Heart right ventricle (tissue), 16 donors: ENCODE measurements around the gene NKAIN1. TPM values are rescaled to one million over a fixed set of nuclear protein-coding genes. Genes with fewer than 3 reads are reported as not detected.
A peak's percentile ranks its signal among the peaks of the same experiment; 100 is the strongest.

Experiments used
- ATAC-seq, 8 donors: fragments of 200-7000 bp; cut with Tn5 transposase; one replicate each; pipeline ENCODE4 v1.9.1; 2020; ENCODE audit warnings: mild to moderate bottlenecking in 8 of 8, moderate library complexity in 8 of 8, moderate number of reproducible peaks in 1 of 8
- DNase-seq, 2 donors: peaks; one replicate each; pipeline ENCODE4 v3.0.0-alpha.2; 2020
- H3K27ac ChIP-seq, 10 donors: fragments of 200-600 bp; sonication (generic) in 2 of 10; one replicate each; pipeline versions ENCODE4 v1.5.0 to v1.8.0; 2020 to 2022; ENCODE audit warnings: mild to moderate bottlenecking in 3 of 10
- H3K27me3 ChIP-seq, 7 donors: fragments of 200-600 bp; one replicate each; pipeline ENCODE4 v1.8.0; 2021 to 2022; ENCODE audit warnings: mild to moderate bottlenecking in 2 of 7
- H3K36me3 ChIP-seq, 9 donors: fragments of 200-600 bp; sonication (generic) in 1 of 9; one replicate each; pipeline versions ENCODE4 v1.5.0 to v1.8.0; 2020 to 2022; ENCODE audit warnings: mild to moderate bottlenecking in 2 of 9
- H3K4me1 ChIP-seq, 9 donors: fragments of 200-600 bp; sonication (generic) in 1 of 9; one replicate each; pipeline versions ENCODE4 v1.5.0 to v1.8.0; 2020 to 2022; ENCODE audit warnings: mild to moderate bottlenecking in 4 of 9
- H3K4me3 ChIP-seq, 10 donors: fragments of 200-600 bp; sonication (generic) in 2 of 10; one replicate each; pipeline versions ENCODE4 v1.5.0 to v1.8.0; 2020 to 2022; ENCODE audit warnings: mild to moderate bottlenecking in 7 of 10, moderate library complexity in 2 of 10
- H3K9me3 ChIP-seq, 11 donors: fragments of 200-600 bp in 10 of 11; sonication (generic) in 2 of 11; one replicate each; pipeline versions ENCODE4 v1.5.0 to v1.8.0; 2013 to 2022; ENCODE audit warnings: mild to moderate bottlenecking in 2 of 11, control low read depth in 1 of 11, moderate library complexity in 1 of 11
- CTCF ChIP-seq, 9 donors: fragments of 200-600 bp; sonication (generic) in 2 of 9; IDR thresholded peaks; one replicate each; pipeline versions ENCODE4 v1.5.0 to v1.8.0; 2021 to 2022; ENCODE audit warnings: antibody characterized with exemption in 9 of 9, mild to moderate bottlenecking in 5 of 9, moderate library complexity in 1 of 9
- WGBS, 2 donors: extraction: QIAGEN DNeasy Blood & Tissue Kit; methylation state at CpG; one replicate each; pipeline ENCODE4 v1.1.7; 2013; ENCODE audit warnings: inconsistent platforms in 1 of 2; 5-methylcytosine and 5-hydroxymethylcytosine counted together
- intact Hi-C, 10 donors: fragments of 100-400 bp; cut with DNase I; formaldehyde crosslinking; loops; one replicate each; pipeline versions ENCODE4 v1.11.1 to v1.14.2; 2022
- polyA plus RNA-seq, 2 donors: library from polyadenylated mRNA; stranded (reverse); fragments of 200-250 nt; gene quantifications; one replicate each; pipeline ENCODE4 v1.2.3, GENCODE V29; 2013
- total RNA-seq, 10 donors: library from RNA; stranded (reverse); fragmentation: NEBNext Ultra II Directional in 3 of 10; extraction: Animal tissue kit (Norgen Biotek cat#: 25700) in 3 of 10; gene quantifications; one replicate each; pipeline versions ENCODE4 v1.2.1 to v1.2.4, GENCODE V29; 2021 to 2023
- donor health status: Arrhythmogenic right ventricular cardiomyopathy.
- donor health status: ischemic (EF 13 %, LVEDD 7.1; RV severe dilation, severe dysfunction).
- donor health status: healthy with polysubstance abuse.
- donor health status: DM: no; HTN: yes; CAD: no.
- donor health status: DM: no; HTN: no; CAD: no.
- donor health status: ischemic (EF 25% LVEDD 6.9; RV normal size, moderate dysfunction).
- donor health status: ischemic (EF 25% LVEDD 5.7; RV mildly dilated, moderate dysfunction).
- donor health status: healthy.
- donor health status: DM: yes; HTN: yes; CAD: no.
- donor health status: Ischemic cardiomyopathy.
- donor health status: ischemic (EF 35%, LVEDD 5.7; RV mildly dilated, moderate dysfunction).
- donor health status: nonischemic (EF 11% LVEDD 7.7; RV severe dilation, severe dysfunction).
- donor health status: DM: yes; HTN: yes; CAD: no.
- donor health status: PGD.
- donor health status: ischemic (EF 29% LVEDD 5.4; RV normal size, mild dysfunction).
- donor health status: nonischemic (EF 23%, LVEDD 6.1; RV moderate dilation, normal function).

NKAIN1 gene
- total and polyA plus RNA-seq, 12 donors: 0.07 to 0.45 (median 0.21) TPM; not detected in 8

DNA sequence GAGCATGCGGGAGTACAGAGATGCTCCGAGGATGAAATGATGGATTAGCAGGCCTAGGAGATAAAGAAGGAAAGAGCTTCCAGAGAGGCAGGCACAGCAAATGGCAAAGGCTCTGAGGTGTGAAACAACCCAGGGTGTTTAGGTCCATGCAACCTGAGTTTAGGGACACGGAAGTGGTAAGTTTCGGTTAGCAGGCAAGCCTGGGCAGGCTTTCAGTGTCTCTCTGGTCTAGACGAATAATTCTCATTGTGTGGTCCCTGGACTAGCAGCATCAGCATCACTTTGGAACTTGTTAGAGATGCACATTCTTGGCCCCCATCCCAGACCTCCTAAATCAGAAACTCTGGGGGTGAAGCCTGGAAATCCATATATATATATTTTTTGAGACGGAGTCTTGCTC lies 18.6 kb downstream of the NKAIN1 start:
- WGBS, 2 donors: 79 to 80% methylated on average over 6 of the region's 6 CpGs
- intact Hi-C loops: no loop called here
- H3K9me3 ChIP-seq: no peaks in the 10 kb centered on the region
- peaks cover 0 to 21% (median 8%) of the 10 kb centered on the region in 7 donors for H3K27me3 ChIP-seq
- ATAC-seq (no peak), DNase-seq (no peak)
- H3K4me3 ChIP-seq: no peak overlapping the region
- no peak overlapping the region for H3K27ac ChIP-seq
- H3K36me3 ChIP-seq: no peaks in the 10 kb centered on the region
- H3K4me1 ChIP-seq: peaks cover 0 to 5% (median 4%) of the 10 kb centered on the region in 9 donors
- no peak for TF ChIP-seq CTCF (IDR thresholded peaks at IDR 0.05)

DNA sequence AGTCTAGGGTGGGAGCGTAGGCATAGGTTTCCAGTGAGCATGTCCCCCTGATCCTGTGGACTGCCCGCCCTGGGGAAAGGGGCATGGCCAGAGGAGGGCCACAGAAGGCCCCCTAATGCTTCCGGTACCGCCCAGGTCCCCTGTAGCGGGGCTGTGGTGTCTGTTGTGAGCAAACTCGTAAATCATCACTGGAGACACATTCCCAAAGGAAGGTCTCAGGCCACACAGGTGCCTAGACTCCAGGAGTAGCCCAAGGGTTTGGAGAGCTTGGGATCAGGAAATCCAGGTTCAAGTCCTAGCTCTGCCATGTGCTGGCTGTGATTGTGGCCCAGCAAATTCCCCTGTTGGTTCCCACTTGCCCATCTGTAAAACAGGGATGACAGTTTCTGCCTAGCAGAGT lies 20.2 kb downstream of the NKAIN1 start:
- WGBS, 2 donors: 90 to 94% methylated on average over 6 of the region's 6 CpGs
- H3K27ac ChIP-seq: no peak overlapping the region
- ATAC-seq (no peak), DNase-seq (no peak)
- intact Hi-C loops: no loop called here
- H3K36me3 ChIP-seq: no peaks in the 10 kb centered on the region
- no peak for TF ChIP-seq CTCF (IDR thresholded peaks at IDR 0.05)
- peaks cover 0 to 17% (median 8%) of the 10 kb centered on the region in 7 donors for H3K27me3 ChIP-seq
- H3K9me3 ChIP-seq: no peaks in the 10 kb centered on the region
- no peak overlapping the region for H3K4me3 ChIP-seq
- peaks cover 0 to 12% (median 10%) of the 10 kb centered on the region in 9 donors for H3K4me1 ChIP-seq

DNA sequence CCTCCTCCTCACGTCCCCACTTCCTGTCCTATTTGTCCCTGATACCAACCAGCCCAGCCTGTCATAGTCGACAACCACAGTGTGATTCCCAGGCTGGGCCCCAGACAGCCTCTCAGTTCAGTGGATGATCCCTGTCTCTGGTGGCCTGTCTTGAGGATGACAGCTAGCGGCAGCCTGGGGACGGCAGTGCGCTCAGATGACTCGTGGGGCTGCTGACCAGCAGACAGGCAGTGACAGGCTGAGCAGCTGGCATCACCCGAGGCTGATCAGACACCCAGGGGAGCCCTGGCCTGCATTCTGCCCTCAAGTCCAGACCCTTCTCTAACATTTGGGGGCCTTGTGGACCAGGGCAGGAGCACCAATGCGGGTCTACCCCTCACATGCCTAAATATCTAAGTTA lies 21.0 kb downstream of the NKAIN1 start:
- DNase-seq (no peak), ATAC-seq (no peak)
- Histone ChIP-seq H3K4me3 (no peak overlapping the region), H3K9me3 (no peaks in the 10 kb centered on the region), H3K27ac (no peak overlapping the region), H3K36me3 (no peaks in the 10 kb centered on the region), H3K4me1 (peaks cover 0 to 12% (median 10%) of the 10 kb centered on the region in 9 donors), H3K27me3 (peaks cover 0 to 22% (median 5%) of the 10 kb centered on the region in 7 donors)
- intact Hi-C loops: no loop called here
- TF ChIP-seq CTCF (IDR thresholded peaks at IDR 0.05): no peak
- WGBS, 2 donors: 69 to 74% methylated on average over 8 of the region's 8 CpGs

GRCh38 chr1:31216016-31216415 lies 23.7 kb downstream of the NKAIN1 start:
- no peak overlapping the region for H3K4me3 ChIP-seq
- H3K4me1 ChIP-seq: peaks cover 0 to 12% (median 10%) of the 10 kb centered on the region in 9 donors
- H3K36me3 ChIP-seq: no peaks in the 10 kb centered on the region
- intact Hi-C loops: no loop called here
- peaks cover 0 to 22% (median 0%) of the 10 kb centered on the region in 7 donors for H3K27me3 ChIP-seq
- ATAC-seq: peak in 6 of 8 donors; percentile 83 to 94 (median 91)
- H3K9me3 ChIP-seq: peaks cover 0 to 14% (median 0%) of the 10 kb centered on the region in 11 donors
- no peak for TF ChIP-seq CTCF (IDR thresholded peaks at IDR 0.05)
- peak; percentile 67 to 73 for DNase-seq
- 9 to 12% methylated on average over 10 of the region's 10 CpGs for WGBS, 2 donors
- H3K27ac ChIP-seq: no peak overlapping the region
